Activated CD8-positive, alpha-beta memory T cell treated with anti-CD3 and anti-CD28 coated beads for 48 hours (primary cell): Measurements from ENCODE around the gene CIDEA.

ENCODE experiments used
- DNase-seq, 3 experiments: peaks; one replicate each; pipeline ENCODE4 v3.0.0-alpha.2; 2020; ENCODE audit warnings: low read depth in 2 of 3, low spot score in 2 of 3

The CIDEA gene

DNA sequence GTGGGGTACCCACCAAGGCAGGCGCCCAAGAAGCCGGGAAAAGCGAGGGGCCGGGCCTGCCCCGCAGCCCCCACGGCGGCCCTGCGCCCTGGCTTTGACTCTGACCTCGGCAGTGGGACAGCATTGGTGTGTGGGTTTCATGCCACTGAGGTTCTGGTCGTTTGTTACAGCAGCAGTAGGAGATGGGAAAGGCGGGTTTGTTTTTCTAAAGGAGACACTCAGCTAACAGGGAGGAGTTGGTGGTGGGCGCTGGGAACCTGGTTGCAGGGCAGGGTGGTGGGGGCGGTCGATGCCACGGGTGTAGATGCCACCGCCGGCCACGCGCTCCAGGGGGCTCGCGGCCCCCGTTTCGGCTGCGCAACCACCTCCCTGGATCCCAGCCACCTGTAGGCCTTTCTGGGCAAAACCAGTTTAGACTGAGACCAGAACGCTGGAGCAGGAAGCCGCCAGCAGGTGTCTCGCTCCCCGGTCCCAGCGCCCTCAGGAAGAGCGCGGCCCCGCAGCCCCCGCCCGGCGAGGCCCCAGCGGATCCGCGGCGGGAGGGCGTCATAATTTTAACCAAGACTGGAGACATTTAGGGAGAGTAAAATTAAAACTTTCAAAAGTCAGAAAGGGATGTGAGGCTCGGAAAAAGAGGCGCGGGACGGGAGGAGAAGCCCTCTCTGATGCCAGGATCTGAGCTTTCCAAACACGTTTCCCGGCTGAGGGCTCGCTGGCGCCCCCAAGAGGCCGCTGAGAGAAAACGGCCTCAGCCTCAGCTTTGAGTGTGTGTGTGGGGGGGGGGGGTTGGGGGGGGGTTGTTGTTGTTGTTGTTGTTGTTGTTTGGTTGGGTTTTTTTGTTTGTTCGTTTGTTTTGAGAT is 17.4 kb downstream of the CIDEA start:
- peak; percentile 18 to 38 (median 24) for DNase-seq

DNA sequence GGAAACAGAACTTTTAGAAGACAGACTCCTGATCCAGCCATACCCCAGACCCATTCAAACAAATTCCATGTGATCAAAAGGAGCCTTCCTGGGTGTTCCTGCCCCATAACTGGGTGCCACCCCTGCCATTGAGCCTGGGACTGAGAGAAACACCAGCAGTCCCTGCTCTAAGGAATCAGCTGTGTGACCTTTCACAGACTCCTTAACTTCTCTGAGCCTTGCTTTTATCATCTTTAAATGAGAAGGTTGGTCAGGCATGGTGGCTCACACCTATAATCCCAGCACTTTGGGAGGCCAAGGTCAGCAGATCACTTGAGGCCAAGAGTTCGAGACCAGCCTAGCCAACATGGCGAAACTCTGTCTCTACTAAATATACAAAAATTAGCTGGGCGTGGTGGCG is 20.6 kb downstream of the CIDEA start:
- DNase-seq = no peak

DNA sequence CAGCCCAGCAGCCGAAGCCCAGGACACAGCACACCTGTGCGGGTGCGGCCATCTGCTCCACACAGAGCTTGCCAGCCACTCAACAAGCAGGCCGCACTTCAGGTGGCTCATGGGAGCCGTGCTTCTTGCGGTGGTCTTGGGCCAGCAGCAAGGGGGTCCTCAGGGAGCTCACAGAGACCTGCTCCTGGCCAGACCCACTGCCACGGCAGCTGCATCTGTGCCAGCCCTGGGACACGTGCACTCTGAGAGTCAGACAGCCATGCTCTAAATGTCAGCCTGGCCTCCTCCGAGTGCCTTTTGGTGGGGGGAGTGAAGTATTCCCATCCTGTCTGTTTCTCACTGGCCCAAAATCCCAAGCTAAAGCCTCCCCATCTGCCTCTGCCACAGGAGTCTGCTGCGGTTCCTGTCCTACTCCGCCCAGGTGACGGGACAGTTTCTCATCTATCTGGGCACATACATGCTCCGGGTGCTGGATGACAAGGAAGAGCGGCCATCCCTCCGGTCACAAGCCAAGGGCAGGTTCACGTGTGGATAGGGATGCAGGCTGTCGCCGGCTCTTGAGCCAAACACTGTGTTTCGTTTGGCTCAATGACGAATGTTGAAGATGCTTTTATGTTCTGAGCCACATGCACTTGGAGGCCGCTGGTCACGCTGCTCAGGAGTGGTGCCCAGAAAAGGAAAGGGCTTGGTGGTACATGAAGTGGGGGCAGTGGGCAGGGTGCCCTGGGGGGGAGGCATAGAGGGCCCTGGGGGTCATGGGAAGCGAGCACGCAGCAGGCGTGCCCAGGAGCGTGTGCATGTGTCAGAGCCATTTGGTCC is 22.8 kb downstream of the CIDEA start:
- DNase-seq = no peak

DNA sequence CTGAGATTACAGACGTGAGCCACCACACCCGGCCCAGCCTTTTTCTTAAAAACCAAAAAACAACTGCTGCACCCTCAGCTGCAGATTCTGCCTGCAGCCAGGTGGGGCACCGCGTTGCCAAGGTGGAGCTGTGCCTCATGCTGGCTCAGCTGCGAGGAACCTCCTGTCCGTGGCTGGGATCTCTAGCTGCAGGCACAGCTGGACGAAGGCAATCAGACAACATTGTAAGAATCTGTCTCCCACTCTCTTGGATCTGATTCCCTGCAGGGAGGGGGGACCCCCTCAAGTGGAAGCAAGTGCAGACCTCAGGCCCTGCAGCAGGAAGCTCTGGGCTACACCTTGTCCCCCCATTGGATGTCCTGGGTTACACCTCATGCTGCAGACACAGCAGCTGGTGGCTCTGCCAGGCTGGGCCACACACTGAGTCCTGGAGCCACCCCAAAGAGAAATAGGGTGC is 24.1 kb downstream of the CIDEA start:
- DNase-seq = no peak

DNA sequence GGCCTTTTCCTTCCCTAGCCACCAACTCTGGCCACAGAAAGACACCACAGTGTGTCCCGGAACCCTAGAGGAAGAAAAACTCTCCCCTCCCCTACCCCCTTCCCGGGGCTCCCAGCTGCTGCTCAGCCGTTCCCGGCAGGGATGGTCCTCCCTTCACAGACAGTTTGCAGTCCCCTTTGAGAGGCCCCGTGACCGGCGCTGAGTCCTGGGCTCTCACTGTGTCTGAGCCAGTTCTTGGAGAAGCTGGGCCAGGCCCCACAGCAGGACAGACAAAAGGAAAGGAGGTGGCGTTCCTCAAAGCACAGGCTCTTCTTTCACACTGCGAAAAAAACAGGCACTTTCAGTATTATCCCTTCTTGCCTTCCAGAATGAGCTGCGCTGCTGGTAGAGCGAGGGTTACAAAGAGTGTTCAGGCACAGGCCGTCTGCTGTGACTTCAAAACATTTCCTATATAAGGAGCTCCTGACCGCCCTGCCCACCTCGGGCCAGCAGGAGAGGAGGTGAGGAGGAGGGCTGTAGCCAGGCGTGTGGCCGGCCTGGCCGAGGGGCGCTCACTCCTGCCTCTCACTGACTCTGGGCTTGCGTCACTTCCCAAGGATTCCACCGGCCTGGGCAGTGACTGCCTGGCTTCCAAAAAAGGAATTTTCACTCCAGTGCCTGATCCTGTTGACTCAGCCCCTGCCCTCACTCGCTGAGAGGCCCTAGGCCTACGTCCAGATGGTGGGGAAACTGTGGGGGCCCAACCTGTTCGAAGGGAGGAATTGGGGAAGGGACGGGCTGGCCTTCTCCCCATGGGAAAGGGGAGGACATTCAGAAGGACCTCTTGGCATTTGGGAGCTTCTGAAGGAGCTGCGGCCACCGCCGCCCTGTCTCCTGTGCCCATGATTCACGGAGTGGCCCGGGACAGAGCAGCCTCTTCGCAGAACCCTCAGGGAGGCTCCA is 24.9 kb downstream of the CIDEA start:
- DNase-seq = no peak

DNA sequence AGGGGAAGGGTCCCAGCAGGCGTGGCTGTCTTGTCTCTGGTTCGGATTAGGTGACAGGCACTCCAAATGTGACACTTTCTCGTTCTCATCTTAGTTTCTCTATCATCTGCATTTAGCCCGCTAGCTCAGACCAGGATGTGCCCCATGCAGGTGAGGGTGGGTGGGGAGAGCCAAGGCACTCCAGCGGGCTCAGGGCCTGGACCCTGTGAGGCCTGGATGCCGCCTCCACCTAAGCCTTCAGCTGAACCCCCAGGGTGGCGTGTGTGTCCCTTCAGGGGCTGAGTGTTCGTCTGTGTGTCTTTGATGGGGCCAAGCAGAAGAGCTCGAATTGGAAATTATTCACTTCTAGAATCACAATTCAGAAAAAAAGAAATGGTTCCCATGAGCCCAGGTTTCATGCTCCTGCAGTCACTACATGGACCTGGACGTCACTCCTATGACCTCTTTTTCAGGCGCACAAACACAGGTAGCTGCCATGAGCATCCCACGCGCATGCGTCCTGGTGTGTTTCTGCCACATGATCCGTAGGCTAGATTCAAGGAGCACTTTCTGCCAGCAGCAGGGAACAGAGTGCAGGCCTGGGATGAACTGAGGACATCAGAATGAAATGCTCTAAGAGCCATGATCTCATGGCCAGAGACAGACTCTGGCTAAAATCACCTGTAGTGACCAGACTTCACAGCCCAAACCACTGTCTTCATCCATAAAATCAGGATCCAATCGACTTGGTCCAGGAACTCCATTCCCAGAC is 25.8 kb downstream of the CIDEA start:
- no peak for DNase-seq

DNA sequence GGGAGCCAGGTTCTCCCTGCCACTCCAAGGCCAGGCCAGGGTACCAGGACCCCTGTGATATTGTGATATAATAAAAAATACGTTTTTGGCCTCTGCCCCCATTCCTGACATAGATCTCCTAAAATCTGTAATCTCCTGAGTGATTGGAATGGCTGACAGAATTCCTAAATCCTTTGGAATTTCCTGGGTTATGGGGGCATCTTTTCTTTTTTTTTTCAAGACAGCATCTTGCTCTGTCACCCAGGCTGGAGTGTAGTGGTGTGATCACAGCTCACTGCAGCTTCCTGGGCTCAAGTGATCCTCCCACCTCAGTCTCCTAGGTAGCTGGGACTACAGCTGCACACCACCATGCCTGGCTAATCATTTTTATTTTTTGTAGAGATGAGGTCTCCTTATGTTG is 27.7 kb downstream of the CIDEA start:
- no peak for DNase-seq

DNA sequence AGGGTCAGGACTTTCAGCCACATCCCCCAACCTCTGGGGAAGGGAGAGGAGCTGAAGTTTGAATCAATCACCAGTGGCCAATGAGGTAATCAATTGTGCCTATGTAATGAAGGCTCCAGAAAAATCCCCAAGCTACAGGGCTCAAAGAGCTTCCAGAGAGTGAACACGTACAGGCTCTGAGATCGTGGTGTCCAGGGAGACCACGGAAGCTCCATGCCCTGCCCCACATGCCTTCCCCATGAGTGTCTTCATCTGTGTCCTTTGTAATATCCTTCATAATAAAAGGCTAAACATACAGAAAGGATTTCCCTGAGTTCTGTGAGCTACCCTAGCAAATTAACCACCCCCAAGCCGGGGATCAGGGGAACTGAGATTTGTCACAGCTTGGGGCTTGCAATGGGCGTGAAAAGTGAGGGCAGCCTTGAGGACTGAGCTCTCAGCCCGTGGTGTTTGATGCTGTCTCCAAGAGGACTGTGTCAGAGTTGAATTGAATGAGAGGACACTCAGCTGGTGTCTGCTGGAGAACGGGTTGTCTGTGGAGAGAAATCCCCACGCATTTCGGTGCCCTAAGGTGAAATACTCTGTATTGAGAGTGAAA is 28.4 kb downstream of the CIDEA start:
- no peak for DNase-seq

DNA sequence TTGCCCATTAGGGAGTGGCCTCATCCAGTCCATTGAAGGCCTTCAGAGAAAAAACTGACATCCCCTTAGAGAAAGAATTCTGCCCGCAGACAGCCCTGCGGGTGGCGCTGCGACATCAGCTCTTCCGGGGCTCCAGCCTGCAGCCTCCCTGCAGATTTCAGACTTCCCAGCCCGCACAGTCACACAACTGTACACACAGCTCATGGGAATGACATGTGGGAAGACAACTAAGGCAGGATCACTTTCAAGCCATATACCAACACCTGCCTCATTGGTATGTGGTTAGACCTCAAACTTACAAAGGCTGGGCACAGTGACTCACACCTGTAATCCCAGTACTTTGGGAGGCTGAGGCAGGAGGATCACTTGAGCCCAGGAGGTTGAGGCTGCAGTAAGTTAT is 29.1 kb downstream of the CIDEA start:
- DNase-seq = no peak

DNA sequence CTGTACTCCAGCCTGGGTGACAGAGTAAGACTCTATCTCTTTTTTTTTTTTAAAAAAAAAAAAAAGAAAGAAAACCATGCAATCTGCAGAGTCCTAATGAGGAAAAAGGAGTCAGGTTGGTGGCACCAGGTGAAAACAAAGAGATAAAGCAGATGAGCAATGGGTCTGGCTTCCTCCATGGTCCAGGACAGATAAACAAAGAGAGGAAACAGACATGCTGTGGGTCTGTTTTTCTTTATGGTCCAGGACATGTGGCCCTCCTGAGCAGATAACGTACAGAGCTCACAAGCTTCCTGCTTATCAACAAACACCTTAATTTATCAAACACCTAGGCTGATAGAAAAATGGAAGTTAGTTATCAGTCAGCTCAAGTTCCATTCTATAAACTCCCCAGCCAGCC is 29.5 kb downstream of the CIDEA start:
- no peak for DNase-seq

DNA sequence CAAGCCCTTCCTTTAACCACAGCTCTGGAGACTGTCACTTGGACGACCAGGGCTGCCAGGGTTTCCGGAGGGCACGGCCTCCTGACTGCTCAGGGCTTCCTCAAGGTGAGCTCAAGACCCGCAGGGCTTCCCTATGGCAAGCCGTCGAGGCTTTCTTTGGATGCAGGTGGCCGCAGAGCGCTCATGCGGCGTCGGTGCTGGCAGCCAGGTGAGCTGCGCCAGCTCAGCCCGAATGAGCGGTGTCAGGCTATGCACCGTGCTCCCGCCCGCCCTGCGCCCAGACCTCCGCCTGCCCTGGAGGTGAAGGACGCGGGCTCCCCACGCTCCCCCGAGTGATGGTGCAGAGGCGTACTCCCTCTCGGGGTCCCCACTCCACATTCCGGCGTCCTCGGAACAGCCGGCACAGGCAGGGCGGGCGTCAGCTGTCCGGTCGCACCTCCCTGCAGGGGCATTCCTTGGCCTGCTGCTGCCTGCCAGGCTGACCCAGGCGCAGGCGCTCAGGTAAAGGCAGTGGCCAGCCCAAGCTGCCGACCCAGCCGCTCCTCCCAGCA is 33.0 kb downstream of the CIDEA start:
- no peak for DNase-seq

DNA sequence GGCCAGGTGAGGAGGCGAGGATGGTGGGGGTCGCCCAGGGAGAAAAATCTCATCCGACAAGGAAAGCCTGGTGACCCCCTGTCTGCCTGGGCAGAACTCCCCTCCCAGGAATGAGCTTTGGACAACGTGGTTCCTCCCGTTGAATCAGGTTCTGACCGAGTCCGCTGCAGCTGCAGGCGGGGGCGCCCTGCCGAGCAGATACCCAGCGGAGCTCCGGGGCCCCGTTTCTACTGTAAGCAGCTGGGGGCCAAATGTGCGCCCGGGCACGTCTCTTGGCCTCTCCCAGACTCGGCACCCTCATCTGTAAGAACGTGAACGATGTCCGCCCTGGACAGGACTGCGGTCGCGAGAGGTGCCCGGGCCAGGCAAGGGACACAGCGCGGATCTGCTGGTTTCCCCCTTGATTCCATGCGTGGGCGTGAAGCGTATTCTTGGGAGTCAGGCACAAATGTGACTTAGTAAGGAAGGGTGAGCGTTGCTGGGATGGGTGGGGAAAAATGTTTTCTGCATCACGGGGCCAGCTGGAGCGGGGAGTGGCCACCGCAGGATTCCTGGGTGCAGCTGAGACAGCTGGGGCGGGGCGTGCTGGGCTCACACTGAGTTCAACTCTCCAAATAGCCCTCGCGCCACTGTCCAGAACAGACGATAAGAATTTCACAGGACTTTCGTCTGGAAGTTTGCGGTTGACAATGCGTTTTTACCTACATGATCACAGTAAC is 33.7 kb downstream of the CIDEA start:
- DNase-seq = no peak

DNA sequence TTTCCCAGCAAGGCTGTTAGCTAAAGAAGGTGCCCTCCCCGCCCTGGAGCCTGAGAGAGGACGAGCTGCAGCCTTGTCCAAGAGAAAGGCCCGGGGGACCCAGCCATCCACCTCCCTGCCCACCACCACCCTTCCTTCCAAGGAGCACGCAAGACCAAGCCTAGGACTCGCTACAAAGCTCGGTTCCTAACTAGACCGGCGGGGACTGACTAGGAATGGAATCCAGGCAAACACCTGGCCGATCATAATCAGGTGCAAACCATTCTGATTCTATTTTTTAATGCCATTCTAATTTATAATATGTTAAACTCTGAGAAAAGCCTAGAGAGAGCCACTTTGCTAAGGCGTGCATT is 34.2 kb downstream of the CIDEA start:
- DNase-seq = no peak

DNA sequence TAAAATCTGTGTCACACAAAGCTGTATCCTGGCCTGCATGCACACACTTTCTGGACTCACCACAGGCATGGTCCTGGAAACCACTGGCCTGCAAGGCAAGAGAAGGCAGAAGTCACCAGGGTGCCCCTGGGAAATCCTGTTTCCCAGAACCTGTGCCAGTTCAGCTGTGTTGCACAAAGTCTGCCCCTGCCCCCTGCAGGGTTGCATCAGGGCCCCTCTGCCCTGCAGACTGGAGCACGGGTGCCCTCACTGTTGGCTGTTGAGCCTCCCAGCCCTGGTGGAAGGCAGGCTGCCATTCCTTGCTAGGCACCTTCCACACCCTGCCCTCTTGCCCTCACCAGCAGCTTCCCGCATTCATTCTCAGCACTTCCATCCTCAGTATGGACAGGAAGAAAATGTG is 35.9 kb downstream of the CIDEA start:
- DNase-seq = no peak

DNA sequence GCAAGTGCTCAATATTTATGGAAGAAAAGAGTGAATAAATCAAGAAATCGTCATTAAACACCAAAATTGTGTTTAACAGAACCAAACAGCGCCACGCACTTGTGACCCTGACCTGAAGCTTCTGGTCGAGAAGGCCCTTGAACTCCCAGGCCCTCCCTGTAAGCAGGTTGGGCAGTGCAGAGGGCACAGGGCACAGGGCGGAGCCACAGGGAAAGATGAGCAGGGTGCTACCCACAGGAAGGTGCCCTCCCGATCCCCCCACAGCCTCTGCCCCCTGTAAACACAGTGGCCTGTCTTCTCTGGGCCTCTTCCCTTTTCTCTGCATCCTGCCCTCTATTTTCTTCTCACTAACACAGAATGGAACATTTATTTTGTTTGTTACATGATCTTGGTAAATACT is 37.0 kb downstream of the CIDEA start:
- DNase-seq = no peak

DNA sequence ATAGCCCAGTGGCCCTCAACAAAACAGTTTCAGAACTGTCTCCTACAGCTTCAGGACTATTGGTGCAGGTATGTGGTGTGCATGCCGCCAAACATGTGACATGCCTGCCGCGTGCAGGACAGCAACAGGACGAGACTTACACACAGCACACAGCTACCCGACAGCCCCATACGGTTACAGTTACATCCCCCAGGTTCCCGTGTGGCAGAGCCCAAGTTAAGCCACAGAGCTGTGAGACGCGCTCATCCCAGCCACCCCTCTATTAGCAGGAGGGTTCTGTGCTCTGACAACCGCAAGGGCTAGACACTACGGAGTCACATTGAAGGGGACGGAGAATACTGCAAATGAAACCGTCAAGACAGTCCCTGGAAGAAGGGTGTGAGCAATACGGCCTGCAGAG is 37.5 kb downstream of the CIDEA start:
- no peak for DNase-seq

DNA sequence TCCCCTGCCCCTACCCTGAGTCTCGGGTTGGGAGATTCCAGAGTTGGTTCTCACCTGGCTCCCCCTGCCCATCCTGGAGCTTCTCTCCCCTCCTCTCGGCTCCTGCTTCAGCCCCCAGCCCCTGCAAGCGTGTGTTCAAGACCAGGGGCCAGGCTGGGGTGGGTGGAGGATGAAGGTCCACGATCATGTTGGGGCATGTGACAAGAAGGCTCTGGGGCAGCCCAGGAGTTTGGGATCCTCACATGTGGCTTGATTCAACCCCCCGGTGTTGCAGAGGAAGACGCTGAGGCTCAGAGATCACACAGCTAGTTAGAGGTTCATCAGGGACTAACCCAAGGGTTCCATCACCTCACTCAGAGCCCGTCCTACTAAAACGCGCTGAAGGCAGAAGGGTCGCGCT is 39.7 kb downstream of the CIDEA start:
- DNase-seq = no peak

DNA sequence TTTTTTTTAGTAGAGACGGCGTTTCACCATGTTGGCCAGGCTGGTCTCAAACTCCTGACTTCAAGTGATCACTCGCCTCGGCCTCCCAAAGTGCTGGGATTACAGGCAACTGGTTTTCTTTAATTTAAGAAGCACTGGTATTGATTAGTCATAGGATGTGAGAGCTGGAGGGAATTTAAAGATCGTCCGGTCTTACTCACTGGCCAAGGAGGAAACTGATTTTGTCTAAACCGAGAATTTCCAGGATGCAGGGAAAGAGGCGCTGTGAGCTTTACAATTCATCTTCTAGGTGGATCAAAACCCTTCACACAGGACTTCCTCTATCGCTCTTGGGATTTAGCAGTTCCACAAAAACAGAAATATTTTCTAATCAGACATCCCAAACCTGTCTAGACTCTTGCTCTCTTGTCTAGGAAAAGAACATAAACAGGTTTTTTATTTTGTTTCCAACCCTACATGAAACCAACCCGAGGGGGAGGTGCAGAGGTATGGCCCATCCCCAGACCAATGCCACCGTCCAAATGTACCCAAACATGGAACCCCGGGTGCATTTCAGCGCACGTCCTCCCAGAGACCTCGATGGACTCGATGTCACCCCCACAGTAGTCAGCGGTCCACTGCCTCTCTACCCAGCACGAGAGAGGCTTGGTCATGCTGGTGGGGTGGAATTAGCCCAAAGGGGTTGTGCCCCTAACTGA is 41.4 kb downstream of the CIDEA start:
- DNase-seq = no peak

DNA sequence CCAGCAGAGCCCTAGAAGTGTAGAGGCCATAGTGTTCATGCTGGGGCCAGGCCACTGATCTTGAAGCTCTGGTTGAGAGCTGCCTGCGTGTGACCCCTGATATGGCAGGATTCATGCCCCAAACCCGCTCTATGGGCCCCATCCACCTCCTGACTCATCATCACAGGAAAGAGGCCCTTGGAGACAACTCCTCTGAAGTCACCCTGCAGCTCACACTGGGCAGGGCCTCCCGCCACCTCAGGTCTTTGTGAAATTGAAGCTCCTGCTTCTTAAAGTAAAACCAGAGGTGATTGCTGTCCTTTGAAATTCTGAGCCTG is 41.9 kb downstream of the CIDEA start:
- DNase-seq = no peak
